Neural cell (in vitro differentiated cells): Measurements from ENCODE around the gene FGF8. TPM values are rescaled to one million over a fixed set of nuclear protein-coding genes. Genes with fewer than 3 reads are reported as not detected.
A peak's percentile ranks its signal among the peaks of the same experiment; 100 is the strongest.

Experiments used
- H2AFZ ChIP-seq: fragments of 200-600, 300-800 bp; sonication (generic), shearing (Covaris generic); 2 replicates; pipeline ENCODE4 v1.6.0; 2014; ENCODE audit warnings: low read depth, mild to moderate bottlenecking, antibody characterized with exemption, low read length, moderate library complexity
- H3F3A ChIP-seq: fragments of 200-600 bp; shearing (Covaris generic); 2 replicates; pipeline ENCODE4 v1.6.1; 2016; ENCODE audit warnings: mild to moderate bottlenecking, moderate library complexity, mixed read lengths, antibody characterized with exemption, low read length; ENCODE audit not compliant: insufficient read depth, poor library complexity, severe bottlenecking
- H3K27ac ChIP-seq: fragments of 200-600, 300-800 bp; sonication (generic), shearing (Covaris generic); 2 replicates; pipeline ENCODE4 v1.5.1; 2014; ENCODE audit warnings: mild to moderate bottlenecking, low read length, moderate library complexity
- H3K27me3 ChIP-seq: fragments of 300-800, 200-600 bp; sonication (generic), shearing (Covaris generic); 2 replicates; pipeline ENCODE4 v1.6.0; 2014; ENCODE audit warnings: mild to moderate bottlenecking, low read depth, low read length, moderate library complexity; ENCODE audit not compliant: insufficient read depth
- H3K36me3 ChIP-seq: fragments of 300-800, 200-600 bp; sonication (generic), shearing (Covaris generic); 2 replicates; pipeline ENCODE4 v1.5.1; 2014; ENCODE audit warnings: mild to moderate bottlenecking, antibody characterized with exemption, low read length, moderate library complexity; ENCODE audit not compliant: insufficient read depth
- H3K4me2 ChIP-seq: fragments of 300-800, 200-600 bp; sonication (generic), shearing (Covaris generic); 2 replicates; pipeline ENCODE4 v1.6.0; 2014; ENCODE audit warnings: mild to moderate bottlenecking, low read length
- H3K4me3 ChIP-seq: fragments of 300-800, 200-600 bp; sonication (generic), shearing (Covaris generic); 2 replicates; pipeline ENCODE4 v1.5.1; 2014; ENCODE audit warnings: mild to moderate bottlenecking, low read length, moderate library complexity
- H3K79me2 ChIP-seq: fragments of 200-600 bp; shearing (Covaris generic); replicated peaks from 2 replicates; pipeline ENCODE4 v1.6.0; 2014; ENCODE audit warnings: mild to moderate bottlenecking, low read length, moderate library complexity; ENCODE audit not compliant: insufficient read depth
- H3K9ac ChIP-seq: fragments of 300-800, 200-600 bp; sonication (generic), shearing (Covaris generic); 2 replicates; pipeline ENCODE4 v1.6.1; 2016; ENCODE audit warnings: mild to moderate bottlenecking, low read length, mixed read lengths
- H3K9me2 ChIP-seq: fragments of 200-600 bp; shearing (Covaris generic); 2 replicates; pipeline ENCODE4 v1.6.1; 2016; ENCODE audit warnings: mild to moderate bottlenecking, low read length, mixed read lengths; ENCODE audit not compliant: insufficient read depth
- H3K9me3 ChIP-seq: fragments of 200-600, 300-800 bp; sonication (generic), shearing (Covaris generic); 2 replicates; pipeline ENCODE4 v1.6.1; 2016; ENCODE audit warnings: mild to moderate bottlenecking, mixed run types, low read length, moderate library complexity, mixed read lengths
- H4K20me1 ChIP-seq: fragments of 200-600 bp; shearing (Covaris generic); 2 replicates; pipeline ENCODE4 v1.6.1; 2016; ENCODE audit warnings: mild to moderate bottlenecking, mixed run types; ENCODE audit not compliant: insufficient read depth
- CTCF ChIP-seq: fragments of 450-650 bp; IDR thresholded peaks from 2 replicates; pipeline ENCODE4 v1.5.1; 2014; ENCODE audit warnings: antibody characterized with exemption, mild to moderate bottlenecking, moderate library complexity; ENCODE audit not compliant: poor library complexity, severe bottlenecking
- EP300 ChIP-seq: fragments of 450-650 bp; conservative IDR thresholded peaks from 2 replicates; pipeline ENCODE4 v1.6.1; 2014; ENCODE audit warnings: antibody characterized with exemption, mild to moderate bottlenecking, moderate library complexity; ENCODE audit not compliant: poor library complexity, severe bottlenecking
- EZH2 ChIP-seq: fragments of 200-600, 300-800 bp; shearing (Covaris generic), sonication (generic); IDR thresholded peaks from 2 replicates; pipeline ENCODE4 v1.6.1; 2014; ENCODE audit warnings: antibody characterized with exemption, low read length, borderline replicate concordance, mild to moderate bottlenecking; ENCODE audit not compliant: insufficient read depth, poor library complexity, severe bottlenecking
- MXI1 ChIP-seq: fragments of 450-650 bp; conservative IDR thresholded peaks from 2 replicates; pipeline ENCODE4 v1.6.1; 2014; ENCODE audit warnings: antibody characterized with exemption, mild to moderate bottlenecking; ENCODE audit not compliant: poor library complexity, severe bottlenecking
- POLR2AphosphoS5 ChIP-seq: IDR thresholded peaks from 2 replicates; pipeline ENCODE4 v1.6.1; 2012
- RAD21 ChIP-seq: fragments of 450-650 bp; conservative IDR thresholded peaks from 2 replicates; pipeline ENCODE4 v1.6.1; 2014; ENCODE audit warnings: antibody characterized with exemption, mild to moderate bottlenecking, moderate library complexity
- REST ChIP-seq: IDR thresholded peaks from 2 replicates; pipeline ENCODE4 v1.6.1; 2012; ENCODE audit warnings: borderline replicate concordance
- SMC3 ChIP-seq: fragments of 450-650 bp; conservative IDR thresholded peaks from 2 replicates; pipeline ENCODE4 v1.6.1; 2014; ENCODE audit warnings: antibody characterized with exemption, mild to moderate bottlenecking, moderate library complexity; ENCODE audit not compliant: poor library complexity
- TAF1 ChIP-seq: IDR thresholded peaks from 2 replicates; pipeline ENCODE4 v1.6.1; 2012; ENCODE audit warnings: low read depth
- polyA plus RNA-seq: library from polyadenylated mRNA; depleted of rRNA; stranded (reverse); fragments of >200 nt; gene quantifications from 2 replicates; pipeline ENCODE4 v1.2.3, GENCODE V29; 2014

Gene FGF8
- polyA plus RNA-seq, 1 donor from 2014 or later = 6.0 TPM

GRCh38 chr10:101778781-101779543 lies 3.0 kb upstream of the FGF8 start:
- Histone ChIP-seq H3K27me3 (peaks cover 59% of the 10 kb centered on the region), H3F3A (peaks cover 5% of the 10 kb centered on the region), H3K27ac (no peak overlapping the region)

DNA sequence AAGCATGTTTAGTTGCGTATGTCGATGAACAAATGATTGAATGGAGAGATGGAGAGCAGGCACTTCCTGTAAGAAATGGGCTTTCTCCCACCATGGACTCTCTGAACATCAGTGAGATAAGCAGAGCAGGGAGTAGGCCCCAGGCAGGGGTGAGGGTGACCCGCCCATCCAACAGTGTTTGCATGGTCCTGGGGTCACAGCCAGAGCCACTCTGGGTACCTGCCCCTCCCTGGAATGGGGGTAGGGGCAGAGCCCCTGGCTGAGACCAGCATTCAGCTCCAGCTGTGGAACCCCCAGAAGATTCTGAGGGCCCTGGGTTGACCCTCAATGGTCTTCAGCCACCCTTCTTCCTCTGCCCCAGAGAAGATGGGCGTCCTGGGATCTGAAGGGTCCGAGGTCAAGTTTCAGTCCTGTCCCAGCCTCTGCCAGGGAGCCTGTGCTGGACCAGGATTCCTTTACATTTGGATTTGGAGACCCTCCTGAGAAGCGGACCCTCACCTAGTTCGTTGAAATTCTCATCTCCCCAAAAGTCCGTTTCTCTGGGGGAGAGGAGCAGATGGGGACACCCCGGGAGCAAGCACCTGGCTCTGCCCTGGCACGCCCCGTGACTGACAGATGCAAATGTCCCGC lies 2.4 kb upstream of the FGF8 start:
- no peak for TF ChIP-seq REST
- TF ChIP-seq EZH2 = no peak
- TF ChIP-seq TAF1 = no peak
- TF ChIP-seq EP300 = no peak
- no peak for TF ChIP-seq SMC3
- TF ChIP-seq CTCF = no peak
- TF ChIP-seq POLR2AphosphoS5 = no peak
- no peak for TF ChIP-seq RAD21
- TF ChIP-seq MXI1 = no peak
- no peaks in the 10 kb centered on the region for H4K20me1 ChIP-seq
- H3K9ac ChIP-seq = peak overlapping the region; percentile 12
- no peaks in the 10 kb centered on the region for H3K36me3 ChIP-seq
- H3K27me3 ChIP-seq = peaks cover 66% of the 10 kb centered on the region
- no peaks in the 10 kb centered on the region for H3K79me2 ChIP-seq
- H3F3A ChIP-seq = no peaks in the 10 kb centered on the region
- H2AFZ ChIP-seq = no peak overlapping the region
- H3K9me2 ChIP-seq = no peaks in the 10 kb centered on the region
- H3K27ac ChIP-seq = no peak overlapping the region
- no peaks in the 10 kb centered on the region for H3K9me3 ChIP-seq
- peak overlapping the region; percentile 50 for H3K4me3 ChIP-seq
- H3K4me2 ChIP-seq = no peak overlapping the region

More at GRCh38 chr10:101778781-101779543, 3.0 kb upstream of the FGF8 start:
- H3K9me3 ChIP-seq = no peaks in the 10 kb centered on the region
- H3K4me2 ChIP-seq = no peak overlapping the region
- peak overlapping the region; percentile 50 for H3K4me3 ChIP-seq
- peak overlapping the region; percentile 12 for H3K9ac ChIP-seq
- H3K36me3 ChIP-seq = no peaks in the 10 kb centered on the region
- H3K79me2 ChIP-seq = no peaks in the 10 kb centered on the region
- no peak overlapping the region for H2AFZ ChIP-seq
- TF ChIP-seq MXI1 = no peak
- no peak for TF ChIP-seq SMC3
- TF ChIP-seq TAF1 = no peak
- TF ChIP-seq RAD21 = no peak
- TF ChIP-seq EZH2 = peak; percentile 55
- peaks cover under 1% of the 10 kb centered on the region for H4K20me1 ChIP-seq
- no peaks in the 10 kb centered on the region for H3K9me2 ChIP-seq
